Measurements from ENCODE around the gene TRIM40.

TRIM40 gene

DNA sequence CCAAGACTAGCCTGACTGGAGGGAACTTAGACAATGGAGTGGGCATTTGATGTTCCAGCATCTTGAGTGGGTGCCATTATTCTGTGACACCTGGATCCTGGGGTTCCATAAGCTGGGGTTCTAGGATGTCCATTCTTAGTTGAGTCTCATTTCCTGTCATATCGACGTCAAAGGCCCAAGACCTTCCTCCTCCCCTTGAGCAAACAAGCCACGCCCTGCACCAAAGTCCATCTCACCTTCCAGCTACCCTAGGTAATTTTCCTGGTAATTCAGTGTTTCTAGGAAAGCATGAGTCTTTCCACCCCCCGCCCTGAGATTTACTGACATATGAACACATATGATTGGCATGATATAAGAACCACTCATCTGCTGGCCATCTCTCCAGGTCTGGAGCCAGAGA lies at the start of gene TRIM40:
TSS of gene TRIM40 (plus strand) at position 384 of the 400 bp plus-strand sequence. CDS start 897 bp downstream, outside the sequence.
- FAIRE-seq, result no peak

DNA sequence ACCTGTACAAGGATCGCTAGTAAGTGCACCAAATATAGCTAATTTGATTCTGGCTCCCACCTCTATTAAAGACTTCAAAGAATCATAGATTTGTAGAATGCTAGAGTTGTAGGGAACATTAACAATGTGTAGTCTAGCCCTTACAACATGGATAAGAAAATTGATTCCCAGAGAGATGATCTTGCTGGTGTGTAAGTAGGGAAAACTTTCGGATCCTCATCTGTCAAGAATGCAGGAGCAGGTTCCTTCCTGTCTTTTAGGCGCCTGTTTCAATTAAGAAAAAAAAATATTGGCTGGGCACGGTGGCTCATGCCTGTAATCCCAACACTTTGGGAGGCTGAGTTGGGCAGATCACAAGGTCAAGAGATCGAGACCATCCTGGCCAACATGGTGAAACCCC lies 48.1 kb upstream of the TRIM40 start:
- FAIRE-seq, result no peak

- FAIRE-seq, result no peak
These were observed 44.2 kb upstream of the TRIM40 start for GRCh38 chr6:30091577-30092381.

DNA sequence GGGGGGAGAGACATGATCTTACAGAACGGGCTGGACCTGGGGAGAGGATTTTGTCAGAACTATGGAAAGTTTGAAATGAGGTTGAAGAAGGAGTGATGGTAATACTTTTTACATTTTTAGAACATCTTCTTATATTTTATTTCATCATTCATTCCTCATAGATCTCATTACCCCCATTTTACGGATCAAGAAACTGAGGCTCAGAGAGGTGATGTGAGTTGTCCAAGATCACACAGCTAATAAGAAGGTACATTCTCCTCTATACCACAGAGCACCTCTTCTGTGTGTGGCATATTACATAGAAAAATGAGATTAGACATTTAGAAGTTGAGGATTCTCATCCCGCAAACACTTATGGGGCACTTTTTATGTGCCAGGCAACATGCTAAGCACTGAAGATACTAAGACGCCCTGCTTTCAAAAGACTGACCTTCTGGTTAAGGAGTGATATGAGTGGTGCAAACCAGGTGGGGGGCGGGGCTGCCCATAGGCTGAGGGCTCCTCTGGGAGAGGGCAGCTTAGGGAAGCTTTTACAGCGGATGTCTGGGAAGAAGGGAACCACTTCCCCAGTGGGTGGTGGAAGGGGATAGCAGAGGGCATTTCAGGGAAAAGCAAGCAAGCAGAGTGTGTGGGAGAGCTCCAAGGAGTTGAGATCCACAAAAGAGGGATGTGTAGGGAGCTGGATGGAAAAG lies 42.9 kb upstream of the TRIM40 start:
- no peak for FAIRE-seq

DNA sequence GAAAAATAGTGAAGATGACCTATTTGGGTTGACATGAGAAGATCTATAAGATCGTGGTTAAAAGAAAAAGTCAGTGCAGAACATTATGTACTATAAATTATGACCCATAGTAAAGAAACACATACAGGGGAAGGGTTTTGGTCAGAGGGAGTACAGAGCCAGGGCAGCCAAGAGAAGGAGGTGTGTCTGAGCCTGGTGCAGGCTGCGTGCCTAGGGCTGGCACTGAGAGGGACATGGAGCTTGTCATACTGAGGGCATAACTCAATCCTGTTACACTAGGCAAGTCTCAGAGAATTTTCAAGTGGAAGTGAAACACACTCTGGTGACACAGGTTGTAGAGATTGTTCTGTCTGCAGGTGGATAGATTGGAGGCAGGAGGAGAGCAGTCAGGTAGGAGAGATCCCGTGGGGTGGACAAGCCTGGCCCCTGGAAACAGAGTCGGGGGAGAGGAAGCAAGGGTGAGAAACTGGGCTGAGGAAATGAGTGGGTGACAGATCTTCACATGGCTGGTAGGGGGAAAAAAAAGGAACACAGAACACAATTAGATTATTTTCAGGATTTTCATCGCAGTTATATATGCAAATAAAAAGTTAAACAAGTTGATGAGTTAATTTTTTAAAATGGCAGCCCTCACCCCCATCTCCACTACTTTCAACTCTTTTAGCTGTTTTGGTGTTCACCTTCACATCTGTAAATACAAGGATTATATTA lies 41.8 kb upstream of the TRIM40 start:
- no peak for FAIRE-seq

GRCh38 chr6:30096829-30097228 lies 39.1 kb upstream of the TRIM40 start:
- FAIRE-seq, result no peak

GRCh38 chr6:30097902-30098768 lies 37.8 kb upstream of the TRIM40 start:
- FAIRE-seq, result no peak

DNA sequence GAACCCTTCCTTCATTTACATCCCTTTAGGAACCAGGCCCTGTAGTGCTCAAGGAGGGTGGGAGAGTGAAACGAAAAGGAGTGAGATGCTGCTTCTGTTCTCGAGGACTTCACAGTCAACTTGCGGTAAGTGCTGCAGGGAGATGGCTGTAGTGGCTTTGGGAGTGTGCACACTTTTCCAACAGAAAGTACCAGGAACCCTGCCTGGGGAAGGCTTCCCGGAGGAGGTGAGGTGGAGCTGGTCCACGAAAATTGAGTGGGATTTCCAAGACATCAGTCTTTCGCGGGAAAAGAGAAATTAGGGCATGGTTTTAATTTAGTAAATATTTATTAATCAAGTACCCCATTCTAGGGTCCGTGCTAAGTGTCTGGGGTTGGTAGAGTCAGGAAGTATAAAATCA lies 35.8 kb upstream of the TRIM40 start:
- FAIRE-seq, result no peak

GRCh38 chr6:30100585-30101443 lies 35.1 kb upstream of the TRIM40 start:
- FAIRE-seq, result no peak

- FAIRE-seq, result no peak
These were observed 34.2 kb upstream of the TRIM40 start for GRCh38 chr6:30101444-30102413.

DNA sequence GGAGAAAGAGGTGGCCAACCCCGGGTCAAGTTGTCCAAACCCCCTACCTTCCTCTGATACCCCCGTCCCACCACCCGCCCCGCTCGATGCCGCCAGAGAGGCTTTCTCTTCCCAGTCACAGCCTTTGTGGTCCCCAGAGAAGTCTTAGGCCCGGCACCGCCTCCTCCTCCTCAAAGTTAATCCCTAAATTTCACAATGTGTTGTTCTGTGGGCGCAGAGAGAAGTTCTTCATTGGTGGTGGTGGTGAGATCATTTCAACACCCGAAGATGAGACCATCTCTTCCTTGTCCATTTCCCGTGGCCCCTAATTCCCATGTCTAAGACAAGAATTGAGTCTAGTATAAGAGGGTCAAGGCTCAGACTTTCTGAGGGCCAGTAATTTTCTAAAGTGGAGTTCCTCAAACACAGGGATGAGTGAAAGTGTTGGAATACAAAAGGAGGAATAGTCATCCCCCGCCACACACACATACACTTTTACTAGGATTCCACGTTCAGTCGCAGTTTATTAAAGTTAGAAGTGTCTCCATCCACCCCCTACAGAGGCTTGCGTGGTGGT lies 33.4 kb upstream of the TRIM40 start:
- FAIRE-seq, result no peak

DNA sequence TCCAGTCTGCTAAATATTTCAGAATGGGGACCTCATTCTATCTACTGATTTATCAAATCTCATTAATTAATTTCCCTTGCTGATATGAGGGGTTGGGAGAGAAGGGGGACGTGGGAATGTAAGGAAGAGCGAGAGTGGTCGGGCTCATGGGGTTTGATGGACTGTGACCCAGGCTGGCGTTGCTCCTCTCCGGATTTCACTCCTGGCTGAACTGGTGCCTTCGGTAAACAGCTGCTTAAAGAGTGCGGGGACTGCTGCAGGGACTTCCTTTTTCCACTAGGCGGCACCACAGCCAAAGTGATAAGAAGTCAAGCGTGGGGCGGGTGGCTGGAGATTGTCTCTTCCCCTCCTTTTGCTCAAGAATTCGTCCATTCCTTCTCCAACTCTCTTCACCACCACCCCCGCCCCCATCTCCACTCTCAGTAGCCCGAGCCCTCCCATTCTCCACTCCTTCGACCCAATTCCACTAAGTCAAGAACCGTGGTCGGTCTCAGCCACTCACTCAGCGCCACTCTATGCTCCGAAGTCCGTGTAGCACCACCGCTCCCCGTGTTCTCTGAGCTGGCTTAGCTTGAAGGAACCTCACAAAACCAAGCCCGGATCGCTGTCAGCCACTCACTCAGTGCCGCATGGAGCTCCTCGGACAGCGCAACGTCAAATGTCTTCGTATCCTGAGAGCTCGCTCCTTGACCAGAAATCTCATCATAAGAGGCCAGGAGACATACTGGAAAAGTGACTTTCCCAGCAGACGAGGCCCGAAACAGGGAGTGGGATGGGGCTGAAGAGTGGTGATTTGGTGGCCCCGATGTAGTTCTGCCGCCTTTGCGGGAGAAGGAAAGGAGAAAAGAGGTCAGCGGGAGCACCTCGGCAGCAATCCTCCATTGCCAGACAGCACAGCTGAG lies 32.7 kb upstream of the TRIM40 start:
- FAIRE-seq, result no peak

DNA sequence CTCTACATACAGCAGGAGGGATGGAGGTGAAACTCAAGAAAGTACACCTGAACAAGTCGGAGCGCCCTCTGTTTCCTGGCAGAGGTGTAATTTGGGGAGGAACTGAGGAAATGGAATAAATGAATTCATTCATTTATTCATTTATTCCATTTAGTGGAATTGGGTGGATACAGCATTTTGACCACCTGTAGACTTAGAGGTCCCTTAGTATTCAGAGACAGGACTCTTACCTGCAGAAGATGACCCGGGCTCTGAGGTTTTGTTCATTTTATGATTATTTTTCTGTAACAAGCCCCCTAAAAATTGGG lies 32.1 kb upstream of the TRIM40 start:
- FAIRE-seq, result no peak

GRCh38 chr6:30104661-30105060 lies 31.3 kb upstream of the TRIM40 start:
- FAIRE-seq, result no peak

DNA sequence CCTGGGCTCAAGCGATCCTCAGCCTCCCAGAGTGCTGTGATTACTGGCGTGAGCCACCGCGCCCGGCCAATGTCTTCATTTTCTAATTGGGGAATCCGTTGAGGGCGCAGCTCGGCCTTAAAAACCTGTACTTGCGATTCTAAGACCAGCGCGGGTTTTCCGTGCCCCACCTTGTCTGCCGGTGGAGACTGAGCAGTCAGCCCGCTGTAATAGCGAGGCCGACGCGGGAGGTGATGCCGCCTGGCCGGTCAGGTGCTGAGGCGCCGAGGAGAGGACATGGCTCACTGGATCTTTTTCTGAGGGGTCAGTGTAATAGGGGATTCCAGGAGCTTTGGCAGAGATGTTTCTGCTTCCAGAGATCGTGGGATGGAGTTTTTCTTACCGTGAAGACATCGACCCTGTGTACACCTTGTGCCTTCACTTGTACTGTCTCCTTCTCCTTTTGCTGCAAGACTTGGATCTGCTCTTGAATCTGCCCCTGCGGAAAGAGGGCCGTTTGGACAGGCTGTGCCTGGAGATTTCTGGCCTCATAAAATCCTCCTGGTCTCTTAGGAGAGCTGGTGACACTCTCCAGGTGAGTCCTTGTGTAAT lies 24.6 kb upstream of the TRIM40 start:
- FAIRE-seq, result no peak

GRCh38 chr6:30112402-30112994 lies 23.4 kb upstream of the TRIM40 start:
- FAIRE-seq, result no peak

GRCh38 chr6:30113003-30113759 lies 22.8 kb upstream of the TRIM40 start, which contains the start of gene TRIM31:
TSS of gene TRIM31 (minus strand) at chr6:30113090. CDS start at chr6:30112805, 285 bp downstream.
- no peak for FAIRE-seq

DNA sequence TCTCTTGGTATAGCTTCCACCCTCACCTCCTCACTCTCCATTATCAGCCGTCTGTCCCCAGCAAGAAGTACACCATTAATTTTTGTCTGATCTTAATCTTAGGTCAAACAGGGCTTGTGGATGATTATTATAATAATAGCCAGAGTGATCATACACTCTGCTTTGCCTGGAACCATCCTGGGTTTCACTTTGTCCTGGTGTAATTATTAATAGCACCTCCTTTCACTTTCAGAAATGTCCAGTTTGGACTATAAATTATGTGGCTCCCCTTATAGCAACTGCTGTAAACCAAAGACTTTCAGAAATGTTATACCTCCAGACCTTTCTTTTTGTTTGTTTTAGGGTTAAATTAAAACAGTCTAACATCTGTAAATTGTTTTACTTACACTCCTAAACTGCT lies 22.1 kb upstream of the TRIM40 start:
- no peak for FAIRE-seq

Measured in islet of Langerhans (tissue), 1 donor.